HepG2 (cell line): ENCODE results near the gene NHERF2. TPM values are rescaled to one million over a fixed set of nuclear protein-coding genes. Genes with fewer than 3 reads are reported as not detected.

Experiments used
- ATAC-seq: fragments of 200-7000 bp; cut with Tn5 transposase; 3 replicates; pipeline ENCODE4 v1.9.1; 2020; ENCODE audit warnings: mild to moderate bottlenecking, moderate library complexity
- BruUV-seq: library from RNA; stranded (reverse); fragments of 400-500 nt; replicated peaks from 2 replicates; lab custom pipeline; 2021; lab: Mats Ljungman, UMichigan
- CTCF ChIA-PET: fragments of 300-600 bp; formaldehyde crosslinking; extraction: SDS; loops from one replicate; lab custom pipeline; 2021; ENCODE audit warnings: low total read pairs, inconsistent platforms, low intra/inter-chr PET ratio; lab: Yijun Ruan, JAX
- POLR2A ChIA-PET: fragments of 350-600 bp; sonication (Branson Sonifier 250); formaldehyde crosslinking; loops from one replicate; lab custom pipeline; 2020; ENCODE audit warnings: antibody characterized with exemption, inconsistent platforms; lab: Yijun Ruan, JAX
- DNase-seq: peaks from one replicate; pipeline ENCODE4 v3.0.0-alpha.2; 2015; ENCODE audit warnings: low spot score
- FAIRE-seq: peaks from 3 replicates; lab custom pipeline; 2011; peaks lifted over from hg19 to GRCh38; lab: Jason Lieb, UNC
- H2AFZ ChIP-seq: one replicate; pipeline ENCODE4 v1.6.1; 2011; ENCODE audit warnings: low read length, inconsistent platforms
- H3K27ac ChIP-seq: fragments of 300-600 bp; 3 replicates; pipeline ENCODE4 v1.8.0; 2011; ENCODE audit warnings: mixed run types, mild to moderate bottlenecking, mixed read lengths, low read length, inconsistent platforms; ENCODE audit not compliant: insufficient read depth; ENCODE audit errors: extremely low read length
- H3K27me3 ChIP-seq, 2 experiments: fragments of 200-600 bp in 1 of 2; 2 replicates in 1 of 2; 3 replicates in 1 of 2; pipeline versions ENCODE4 v1.6.0 to v1.8.0; 2011; ENCODE audit warnings: low read length in 2 of 2, mild to moderate bottlenecking in 2 of 2, moderate library complexity in 2 of 2, inconsistent platforms in 1 of 2; ENCODE audit not compliant: insufficient read depth in 2 of 2, control insufficient read depth in 1 of 2
- H3K36me3 ChIP-seq, 2 experiments: fragments of 200-600 bp in 1 of 2; replicated peaks in 1 of 2; 2 replicates in 1 of 2; 3 replicates in 1 of 2; pipeline versions ENCODE4 v1.5.1 to v1.8.0; 2011; ENCODE audit warnings: low read length in 2 of 2, inconsistent platforms in 1 of 2; ENCODE audit not compliant: insufficient read depth in 2 of 2, control insufficient read depth in 1 of 2
- H3K4me1 ChIP-seq: 2 replicates; pipeline ENCODE4 v1.5.1; 2012; ENCODE audit warnings: low read length, inconsistent platforms; ENCODE audit not compliant: insufficient read depth
- H3K4me2 ChIP-seq: 2 replicates; pipeline ENCODE4 v1.6.0; 2011; ENCODE audit warnings: low read depth, low read length, inconsistent platforms
- H3K4me3 ChIP-seq, 3 experiments: fragments of 200-600 bp in 1 of 3; sonication (generic), shearing (Covaris generic) in 1 of 3; replicated peaks in 1 of 3; 2 replicates each; pipeline ENCODE4 v1.5.1; 2011 to 2016; ENCODE audit warnings: low read length in 3 of 3, inconsistent platforms in 2 of 3, low read depth in 2 of 3, mild to moderate bottlenecking in 2 of 3, control low read depth in 1 of 3, mixed read lengths in 1 of 3; ENCODE audit not compliant: insufficient read depth in 1 of 3
- H3K79me2 ChIP-seq: one replicate; pipeline ENCODE4 v1.6.1; 2011; ENCODE audit warnings: low read length, inconsistent platforms; ENCODE audit not compliant: insufficient read depth
- H3K9ac ChIP-seq: 2 replicates; pipeline ENCODE4 v1.6.0; 2011; ENCODE audit warnings: mild to moderate bottlenecking, low read depth, low read length, inconsistent platforms; ENCODE audit not compliant: insufficient read depth
- H3K9me3 ChIP-seq: 2 replicates; pipeline ENCODE4 v1.5.1; 2012; ENCODE audit warnings: mild to moderate bottlenecking, low read length
- H4K20me1 ChIP-seq: 2 replicates; pipeline ENCODE4 v1.6.0; 2011; ENCODE audit warnings: inconsistent platforms, mild to moderate bottlenecking, low read length, moderate library complexity; ENCODE audit not compliant: insufficient read depth
- CENPX ChIP-seq: sonication (generic); formaldehyde crosslinking; IDR thresholded peaks from 2 replicates; pipeline ENCODE4 v1.9.0; 2021; ENCODE audit warnings: mild to moderate bottlenecking, missing genetic modification reagents, moderate library complexity
- ISL2 ChIP-seq: sonication (generic); formaldehyde crosslinking; IDR thresholded peaks from 2 replicates; pipeline ENCODE4 v1.5.0; 2020; ENCODE audit warnings: missing genetic modification reagents
- KLF12 ChIP-seq: sonication (generic); formaldehyde crosslinking; IDR thresholded peaks from 2 replicates; pipeline ENCODE4 v1.4.0; 2020; ENCODE audit warnings: missing genetic modification reagents, borderline replicate concordance
- KLF16 ChIP-seq, 2 experiments: sonication (generic) in 1 of 2; formaldehyde crosslinking in 1 of 2; IDR thresholded peaks; 2 replicates each; pipeline versions ENCODE4 v1.6.1 to v1.8.0; 2016 to 2023; ENCODE audit warnings: missing genetic modification reagents in 2 of 2, missing compliant biosample characterization in 1 of 2
- MATR3 ChIP-seq: sonication (generic); formaldehyde crosslinking; IDR thresholded peaks from 2 replicates; pipeline ENCODE4 v1.4.0; 2020; ENCODE audit warnings: missing genetic modification reagents
- MIER2 ChIP-seq: IDR thresholded peaks from 2 replicates; pipeline ENCODE4 v1.6.1; 2016; ENCODE audit warnings: missing biosample characterization, missing genetic modification reagents
- NCOA5 ChIP-seq: sonication (generic); formaldehyde crosslinking; IDR thresholded peaks from 2 replicates; pipeline ENCODE4 v1.4.0; 2020; ENCODE audit warnings: missing genetic modification reagents
- NFIB ChIP-seq: sonication (generic); formaldehyde crosslinking; IDR thresholded peaks from 2 replicates; pipeline ENCODE4 v1.9.0; 2021; ENCODE audit warnings: missing genetic modification reagents, mild to moderate bottlenecking, borderline replicate concordance
- RXRA ChIP-seq: sonication (generic); formaldehyde crosslinking; IDR thresholded peaks from 2 replicates; pipeline ENCODE4 v1.5.1; 2020; ENCODE audit warnings: missing genetic modification reagents
- TEAD3 ChIP-seq: optimal IDR thresholded peaks from 2 replicates; pipeline ENCODE3; 2016; ENCODE audit warnings: borderline replicate concordance
- ZIK1 ChIP-seq: sonication (generic); formaldehyde crosslinking; IDR thresholded peaks from 2 replicates; pipeline ENCODE4 v1.5.0; 2020; ENCODE audit warnings: mild to moderate bottlenecking, low read depth, missing genetic modification reagents, borderline replicate concordance
- ZNF317 ChIP-seq: sonication (generic); formaldehyde crosslinking; IDR thresholded peaks from 2 replicates; pipeline ENCODE4 v1.5.0; 2020; ENCODE audit warnings: mild to moderate bottlenecking, missing genetic modification reagents
- ZNF335 ChIP-seq: sonication (generic); formaldehyde crosslinking; IDR thresholded peaks from 2 replicates; pipeline ENCODE4 v1.4.0; 2020; ENCODE audit warnings: missing genetic modification reagents
- ZNF34 ChIP-seq: sonication (generic); formaldehyde crosslinking; IDR thresholded peaks from 2 replicates; pipeline ENCODE4 v1.4.0; 2020; ENCODE audit warnings: mild to moderate bottlenecking, missing genetic modification reagents, borderline replicate concordance
- ZNF652 ChIP-seq: IDR thresholded peaks from 2 replicates; pipeline ENCODE4 v1.6.1; 2016; ENCODE audit warnings: low read depth, borderline replicate concordance
- ZNF891 ChIP-seq: sonication (generic); formaldehyde crosslinking; IDR thresholded peaks from 2 replicates; pipeline ENCODE4 v1.5.0; 2020; ENCODE audit warnings: mild to moderate bottlenecking, missing genetic modification reagents
- WGBS: methylation state at CpG from one replicate; pipeline ENCODE4 v1.1.6; 2017; ENCODE audit warnings: low lambda C conversion rate; 5-methylcytosine and 5-hydroxymethylcytosine counted together
- in situ Hi-C: cut with HindIII; loops from 2 replicates; pipeline ENCODE4 v1.10.0; 2017; ENCODE audit warnings: low pct_unique_long_range_greater_than_20kb; ENCODE audit not compliant: extremely low pct_ligation_motif_present
- intact Hi-C: fragments of 100-400 bp; cut with micrococcal nuclease; formaldehyde crosslinking; loops from one replicate; pipeline ENCODE4 v1.10.0; 2022; ENCODE audit not compliant: unreplicated experiment
- polyA plus RNA-seq, 8 experiments: library from polyadenylated mRNA; depleted of rRNA in 3 of 8; stranded (reverse) in 7 of 8; unstranded in 1 of 8; fragments of >200 nt; fragmentation: Illumina TruSeq in 4 of 8; extraction: Trizol in 4 of 8; gene quantifications; 2 replicates each; pipeline versions ENCODE4 v1.2.1 to v1.2.3, GENCODE V29; 2011 to 2016; ENCODE audit warnings: low read depth in 4 of 8, missing spikeins in 1 of 8, mixed read lengths in 1 of 8; ENCODE audit not compliant: insufficient read depth in 1 of 8
- total RNA-seq, 5 experiments: library from RNA; depleted of rRNA; stranded (reverse); fragments of >200 nt; fragmentation: Illumina TruSeq; extraction: Trizol; gene quantifications; 2 replicates each; pipeline ENCODE4 v1.2.3, GENCODE V29; 2016; ENCODE audit warnings: low read depth in 1 of 5
- TF ChIP-seq, protein P1 (sequence below): sonication (generic); formaldehyde crosslinking; IDR thresholded peaks from 2 replicates; pipeline ENCODE4 v1.5.1; 2020; ENCODE audit warnings: mild to moderate bottlenecking, moderate library complexity, missing genetic modification reagents

The NHERF2 gene
- total and polyA plus RNA-seq, 2 of the 13 experiments (the other 11 are each of a cell fraction or from before 2014, with no cell fraction given) = 23.7 to 39.3 TPM

DNA sequence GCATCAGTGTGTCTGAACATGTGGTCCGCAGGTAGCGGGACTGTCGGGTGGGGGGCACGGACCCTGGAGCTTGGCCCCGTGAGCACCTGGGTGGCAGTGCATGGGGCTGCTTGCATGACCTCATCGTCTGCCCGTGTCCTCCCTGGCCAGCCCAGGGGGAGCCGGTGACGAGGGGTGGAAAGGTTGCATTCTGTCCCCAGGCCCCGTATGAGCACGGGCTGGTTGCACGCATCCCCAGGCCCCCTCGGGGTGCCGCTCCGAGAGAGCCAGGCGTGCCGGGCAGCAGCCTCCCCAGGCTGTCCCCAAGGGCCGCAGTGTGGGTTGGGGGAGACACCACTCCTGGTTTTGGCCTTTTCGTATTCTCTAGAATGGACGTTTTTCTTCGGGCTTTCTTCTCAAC, 51.0 kb downstream of the NHERF2 start:
- no peaks in the 10 kb centered on the region for H4K20me1 ChIP-seq
- ChIA-PET POLR2A (no interaction called here), CTCF (no interaction called here)
- no peak for DNase-seq
- no peaks in the 10 kb centered on the region for H3K79me2 ChIP-seq
- H3K4me3 ChIP-seq = no peak overlapping the region
- H3K9me3 ChIP-seq = no peaks in the 10 kb centered on the region
- no peaks in the 10 kb centered on the region for H3K27me3 ChIP-seq
- no peak for ATAC-seq
- intact Hi-C loops = no loop called here
- no peak overlapping the region for H3K9ac ChIP-seq
- H3K27ac ChIP-seq = no peak overlapping the region
- H2AFZ ChIP-seq = no peak overlapping the region
- in situ Hi-C loops = no loop called here
- WGBS = 99% methylated on average over 11 of the region's 21 CpGs
- H3K36me3 ChIP-seq = peaks cover 17 to 25% of the 10 kb centered on the region in 2 experiments; a peak in 3 of 5 replicates
- no TSS peak for BruUV-seq
- TF ChIP-seq ZNF317 (CRISPR knock-in tag) (no peak), CENPX (CRISPR knock-in tag) (no peak), NCOA5 (CRISPR knock-in tag) (no peak), KLF12 (CRISPR knock-in tag) (no peak), TEAD3 (CRISPR knock-in tag) (no peak), RXRA (CRISPR knock-in tag) (no peak), ZNF891 (CRISPR knock-in tag) (no peak), KLF16 (CRISPR knock-in tag; IDR thresholded peaks at IDR 0.05) (no peak), ZNF652 (CRISPR knock-in tag) (no peak), NFIB (CRISPR knock-in tag) (no peak), MATR3 (CRISPR knock-in tag) (no peak), ZNF335 (CRISPR knock-in tag) (no peak), ZIK1 (no peak), ISL2 (no peak), MIER2 (CRISPR knock-in tag) (no peak), ZNF34 (no peak)
- TF ChIP-seq, protein P1, sequence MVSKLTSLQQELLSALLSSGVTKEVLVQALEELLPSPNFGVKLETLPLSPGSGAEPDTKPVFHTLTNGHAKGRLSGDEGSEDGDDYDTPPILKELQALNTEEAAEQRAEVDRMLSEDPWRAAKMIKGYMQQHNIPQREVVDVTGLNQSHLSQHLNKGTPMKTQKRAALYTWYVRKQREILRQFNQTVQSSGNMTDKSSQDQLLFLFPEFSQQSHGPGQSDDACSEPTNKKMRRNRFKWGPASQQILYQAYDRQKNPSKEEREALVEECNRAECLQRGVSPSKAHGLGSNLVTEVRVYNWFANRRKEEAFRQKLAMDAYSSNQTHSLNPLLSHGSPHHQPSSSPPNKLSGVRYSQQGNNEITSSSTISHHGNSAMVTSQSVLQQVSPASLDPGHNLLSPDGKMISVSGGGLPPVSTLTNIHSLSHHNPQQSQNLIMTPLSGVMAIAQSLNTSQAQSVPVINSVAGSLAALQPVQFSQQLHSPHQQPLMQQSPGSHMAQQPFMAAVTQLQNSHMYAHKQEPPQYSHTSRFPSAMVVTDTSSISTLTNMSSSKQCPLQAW (CRISPR knock-in tag) = no peak
- H3K4me2 ChIP-seq = no peak overlapping the region
- no peak for FAIRE-seq
- H3K4me1 ChIP-seq = no peaks in the 10 kb centered on the region
